Measurements from ENCODE around the gene KRR1. TPM values are rescaled to one million over a fixed set of nuclear protein-coding genes. Genes with fewer than 3 reads are reported as not detected.

The KRR1 gene
- total RNA-seq, 1 experiment from 2014 or later = 63.8 TPM

DNA sequence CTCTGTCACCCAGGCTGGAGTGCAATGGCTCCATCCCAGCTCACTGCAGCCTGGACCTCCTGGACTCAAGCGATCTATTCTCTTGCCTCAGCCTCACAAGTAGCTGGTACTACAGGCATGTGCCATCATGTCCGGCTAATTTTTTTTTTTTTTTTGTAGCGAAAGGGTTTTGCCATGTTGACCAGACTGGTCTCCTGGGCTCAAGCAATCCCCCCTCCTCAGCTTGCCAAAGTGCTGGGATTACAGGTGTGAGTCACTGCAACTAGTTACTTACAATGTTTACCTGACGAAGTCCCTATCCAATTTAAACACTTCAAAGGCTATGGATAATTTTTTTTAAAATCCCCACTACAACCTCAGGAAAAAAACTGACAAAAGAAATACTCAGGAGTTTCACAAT lies 1.8 kb downstream of the KRR1 start:
- H2AFZ ChIP-seq (ENCODE audit: low read length) = no peak overlapping the region
- H3K9me2 ChIP-seq (replicated peaks; ENCODE audit: insufficient read depth, low read length) = no peaks in the 10 kb centered on the region
- H3K36me3 ChIP-seq (ENCODE audit: insufficient read depth, low read length) = peaks cover 33% of the 10 kb centered on the region; the same call in 1 of the 2 replicates
- H3K27ac ChIP-seq (ENCODE audit: low read length) = peak overlapping the region; percentile 52
- no peaks in the 10 kb centered on the region for H3K27me3 ChIP-seq (ENCODE audit: low read length)
- H3K4me3 ChIP-seq (ENCODE audit: low read length) = peak overlapping the region; percentile 84
- H3K9me3 ChIP-seq (ENCODE audit: low read length) = no peaks in the 10 kb centered on the region
- peak overlapping the region; percentile 92 for H3K4me2 ChIP-seq (ENCODE audit: low read depth, low read length, poor library complexity, severe bottlenecking)
- H3K4me1 ChIP-seq (ENCODE audit: low read length) = peaks cover 52% of the 10 kb centered on the region
- peak overlapping the region; percentile 85 for H3K9ac ChIP-seq (ENCODE audit: low read length)
- DNase-seq = no peak
- H4K20me1 ChIP-seq (ENCODE audit: insufficient read depth, low read depth, low read length) = 0 out of 2 replicates have a peak, but pooled peaks cover 5% of the 10 kb centered on the region
- peaks cover 66% of the 10 kb centered on the region for H3K79me2 ChIP-seq (ENCODE audit: low read length)

- no peaks in the 10 kb centered on the region for H3K9me2 ChIP-seq (replicated peaks; ENCODE audit: insufficient read depth, low read length)
- no peak for DNase-seq
- H3K9ac ChIP-seq (ENCODE audit: low read length) = no peak overlapping the region
- H3K36me3 ChIP-seq (ENCODE audit: insufficient read depth, low read length) = peaks cover 48% of the 10 kb centered on the region
- no peaks in the 10 kb centered on the region for H3K27me3 ChIP-seq (ENCODE audit: low read length)
- H2AFZ ChIP-seq (ENCODE audit: low read length) = no peak overlapping the region
- no peaks in the 10 kb centered on the region for H3K9me3 ChIP-seq (ENCODE audit: low read length)
- peaks cover 81% of the 10 kb centered on the region for H3K79me2 ChIP-seq (ENCODE audit: low read length)
- 0 out of 2 replicates have a peak, but pooled peaks cover 5% of the 10 kb centered on the region for H4K20me1 ChIP-seq (ENCODE audit: insufficient read depth, low read depth, low read length)
- peak overlapping the region; percentile 92 for H3K4me2 ChIP-seq (ENCODE audit: low read depth, low read length, poor library complexity, severe bottlenecking)
- peaks cover 52% of the 10 kb centered on the region for H3K4me1 ChIP-seq (ENCODE audit: low read length)
- no peak overlapping the region for H3K27ac ChIP-seq (ENCODE audit: low read length)
- H3K4me3 ChIP-seq (ENCODE audit: low read length) = no peak overlapping the region
Observed at GRCh38 chr12:75508159-75508558, 3.2 kb downstream of the KRR1 start.

GRCh38 chr12:75507086-75507485 lies 4.3 kb downstream of the KRR1 start:
- H3K9ac ChIP-seq (ENCODE audit: low read length) = no peak overlapping the region
- H3K36me3 ChIP-seq (ENCODE audit: insufficient read depth, low read length) = peaks cover 58% of the 10 kb centered on the region
- H3K9me2 ChIP-seq (replicated peaks; ENCODE audit: insufficient read depth, low read length) = no peaks in the 10 kb centered on the region
- H4K20me1 ChIP-seq (ENCODE audit: insufficient read depth, low read depth, low read length) = 0 out of 2 replicates have a peak, but pooled peaks cover 5% of the 10 kb centered on the region
- no peak for DNase-seq
- no peak overlapping the region for H3K4me2 ChIP-seq (ENCODE audit: low read depth, low read length, poor library complexity, severe bottlenecking)
- peaks cover 50% of the 10 kb centered on the region for H3K4me1 ChIP-seq (ENCODE audit: low read length)
- H3K27me3 ChIP-seq (ENCODE audit: low read length) = no peaks in the 10 kb centered on the region
- H3K27ac ChIP-seq (ENCODE audit: low read length) = 0 out of 2 replicates have a peak overlapping the region, but pooled peaks have one; percentile 4
- H2AFZ ChIP-seq (ENCODE audit: low read length) = no peak overlapping the region
- H3K9me3 ChIP-seq (ENCODE audit: low read length) = no peaks in the 10 kb centered on the region
- peaks cover 92% of the 10 kb centered on the region for H3K79me2 ChIP-seq (ENCODE audit: low read length)
- H3K4me3 ChIP-seq (ENCODE audit: low read length) = no peak overlapping the region

GRCh38 chr12:75505706-75506312 lies 5.6 kb downstream of the KRR1 start:
- Histone ChIP-seq H3K27ac (ENCODE audit: low read length) (peak overlapping the region; percentile 44), H3K9me3 (ENCODE audit: low read length) (no peaks in the 10 kb centered on the region), H2AFZ (ENCODE audit: low read length) (no peak overlapping the region), H3K9me2 (replicated peaks; ENCODE audit: insufficient read depth, low read length) (no peaks in the 10 kb centered on the region), H3K4me3 (ENCODE audit: low read length) (no peak overlapping the region), H3K36me3 (ENCODE audit: insufficient read depth, low read length) (peaks cover 69% of the 10 kb centered on the region), H3K79me2 (ENCODE audit: low read length) (peaks cover 94% of the 10 kb centered on the region), H3K4me2 (ENCODE audit: low read depth, low read length, poor library complexity, severe bottlenecking) (no peak overlapping the region), H3K9ac (ENCODE audit: low read length) (no peak overlapping the region), H4K20me1 (ENCODE audit: insufficient read depth, low read depth, low read length) (0 out of 2 replicates have a peak, but pooled peaks cover 5% of the 10 kb centered on the region), H3K4me1 (ENCODE audit: low read length) (peaks cover 44% of the 10 kb centered on the region), H3K27me3 (ENCODE audit: low read length) (no peaks in the 10 kb centered on the region)
- peak; percentile 71 for DNase-seq

GRCh38 chr12:75503866-75504265 lies 7.5 kb downstream of the KRR1 start:
- Histone ChIP-seq H2AFZ (ENCODE audit: low read length) (no peak overlapping the region), H3K4me2 (ENCODE audit: low read depth, low read length, poor library complexity, severe bottlenecking) (no peak overlapping the region), H3K9me3 (ENCODE audit: low read length) (no peaks in the 10 kb centered on the region), H3K36me3 (ENCODE audit: insufficient read depth, low read length) (peaks cover 81% of the 10 kb centered on the region), H3K27ac (ENCODE audit: low read length) (peak overlapping the region; percentile 3; the same call in 1 of the 2 replicates), H3K4me1 (ENCODE audit: low read length) (peaks cover 29% of the 10 kb centered on the region), H3K79me2 (ENCODE audit: low read length) (peaks cover 84% of the 10 kb centered on the region), H3K4me3 (ENCODE audit: low read length) (no peak overlapping the region), H3K27me3 (ENCODE audit: low read length) (no peaks in the 10 kb centered on the region), H3K9me2 (replicated peaks; ENCODE audit: insufficient read depth, low read length) (no peaks in the 10 kb centered on the region), H4K20me1 (ENCODE audit: insufficient read depth, low read depth, low read length) (no peaks in the 10 kb centered on the region), H3K9ac (ENCODE audit: low read length) (no peak overlapping the region)
- DNase-seq = no peak

- Histone ChIP-seq H3K9me3 (ENCODE audit: low read length) (no peaks in the 10 kb centered on the region), H3K4me2 (ENCODE audit: low read depth, low read length, poor library complexity, severe bottlenecking) (no peak overlapping the region), H3K27ac (ENCODE audit: low read length) (no peak overlapping the region), H3K79me2 (ENCODE audit: low read length) (peaks cover 83% of the 10 kb centered on the region), H3K27me3 (ENCODE audit: low read length) (no peaks in the 10 kb centered on the region), H2AFZ (ENCODE audit: low read length) (no peak overlapping the region), H3K36me3 (ENCODE audit: insufficient read depth, low read length) (peaks cover 85% of the 10 kb centered on the region), H3K9ac (ENCODE audit: low read length) (no peak overlapping the region), H3K4me1 (ENCODE audit: low read length) (peaks cover 25% of the 10 kb centered on the region), H3K9me2 (replicated peaks; ENCODE audit: insufficient read depth, low read length) (no peaks in the 10 kb centered on the region), H3K4me3 (ENCODE audit: low read length) (no peak overlapping the region), H4K20me1 (ENCODE audit: insufficient read depth, low read depth, low read length) (no peaks in the 10 kb centered on the region)
- DNase-seq = no peak
Observed at GRCh38 chr12:75503459-75503858, 8.0 kb downstream of the KRR1 start.

DNA sequence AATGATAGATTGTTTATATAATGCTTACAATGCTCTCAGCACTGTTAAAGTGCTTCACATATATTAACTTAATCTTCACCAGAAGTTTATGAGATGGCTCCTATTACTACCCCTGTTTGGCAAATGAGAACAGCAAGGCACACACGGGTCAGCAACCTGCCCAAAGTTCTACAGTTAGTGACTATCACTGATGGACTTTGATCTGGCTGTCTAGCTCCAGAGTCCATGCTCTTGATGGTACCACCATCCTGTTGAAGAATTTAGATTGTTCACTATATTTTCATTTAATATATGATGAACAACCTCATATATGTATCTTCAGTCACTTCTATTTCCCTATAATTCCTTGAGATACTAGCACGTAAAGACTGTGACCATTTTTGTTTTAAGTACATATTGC lies 20.2 kb downstream of the KRR1 start:
- Histone ChIP-seq H3K36me3 (ENCODE audit: insufficient read depth, low read length) (peaks cover 45% of the 10 kb centered on the region), H3K4me2 (ENCODE audit: low read depth, low read length, poor library complexity, severe bottlenecking) (no peak overlapping the region), H3K79me2 (ENCODE audit: low read length) (peaks cover 64% of the 10 kb centered on the region)

GRCh38 chr12:75489613-75490210 lies 21.7 kb downstream of the KRR1 start:
- Histone ChIP-seq H4K20me1 (ENCODE audit: insufficient read depth, low read depth, low read length) (no peaks in the 10 kb centered on the region), H3K27me3 (ENCODE audit: low read length) (no peaks in the 10 kb centered on the region), H3K9me3 (ENCODE audit: low read length) (no peaks in the 10 kb centered on the region), H3K4me1 (ENCODE audit: low read length) (peaks cover 34% of the 10 kb centered on the region), H3K4me2 (ENCODE audit: low read depth, low read length, poor library complexity, severe bottlenecking) (no peak overlapping the region), H3K36me3 (ENCODE audit: insufficient read depth, low read length) (peaks cover 38% of the 10 kb centered on the region), H3K79me2 (ENCODE audit: low read length) (peaks cover 64% of the 10 kb centered on the region), H2AFZ (ENCODE audit: low read length) (no peak overlapping the region), H3K4me3 (ENCODE audit: low read length) (no peak overlapping the region), H3K9me2 (replicated peaks; ENCODE audit: insufficient read depth, low read length) (no peaks in the 10 kb centered on the region), H3K9ac (ENCODE audit: low read length) (no peak overlapping the region), H3K27ac (ENCODE audit: low read length) (0 out of 2 replicates have a peak overlapping the region, but pooled peaks have one; percentile 4)
- no peak for DNase-seq

More for the DNA sequence above, 20.2 kb downstream of the KRR1 start:
- no peak overlapping the region for H3K27ac ChIP-seq (ENCODE audit: low read length)
- peaks cover 40% of the 10 kb centered on the region for H3K4me1 ChIP-seq (ENCODE audit: low read length)
- no peaks in the 10 kb centered on the region for H4K20me1 ChIP-seq (ENCODE audit: insufficient read depth, low read depth, low read length)
- no peaks in the 10 kb centered on the region for H3K27me3 ChIP-seq (ENCODE audit: low read length)
- no peak overlapping the region for H2AFZ ChIP-seq (ENCODE audit: low read length)
- no peak overlapping the region for H3K9ac ChIP-seq (ENCODE audit: low read length)
- no peak overlapping the region for H3K4me3 ChIP-seq (ENCODE audit: low read length)
- no peaks in the 10 kb centered on the region for H3K9me2 ChIP-seq (replicated peaks; ENCODE audit: insufficient read depth, low read length)
- H3K9me3 ChIP-seq (ENCODE audit: low read length) = no peaks in the 10 kb centered on the region
- no peak for DNase-seq
